K562 (cell line): Measurements from ENCODE around the gene TK1. TPM values are rescaled to one million over a fixed set of nuclear protein-coding genes. Genes with fewer than 3 reads are reported as not detected.

ENCODE experiments used
- CXXC5 ChIP-seq: fragments of 250-450 bp; sonication (Bioruptor Pico); IDR thresholded peaks from 2 replicates; pipeline ENCODE4 v1.8.0; 2022; ENCODE audit warnings: inconsistent platforms, mild to moderate bottlenecking, moderate library complexity
- GABPB1 ChIP-seq: sonication (generic); formaldehyde crosslinking; IDR thresholded peaks from 2 replicates; pipeline ENCODE4 v1.8.0; 2022; ENCODE audit warnings: mild to moderate bottlenecking, missing genetic modification reagents
- GTF2A2 ChIP-seq: IDR thresholded peaks from 2 replicates; pipeline ENCODE4 v1.6.1; 2016; ENCODE audit warnings: mild to moderate bottlenecking, missing genetic modification characterization, missing compliant biosample characterization
- HNRNPH1 ChIP-seq: fragments of 200-400 bp; formaldehyde crosslinking; optimal IDR thresholded peaks from 2 replicates; pipeline ENCODE3; 2017; ENCODE audit warnings: low read depth, mild to moderate bottlenecking, low read length, moderate library complexity
- MEIS2 ChIP-seq: fragments of 450-650 bp; IDR thresholded peaks from 2 replicates; pipeline ENCODE4 v1.6.1; 2014; ENCODE audit warnings: mild to moderate bottlenecking; ENCODE audit not compliant: partially characterized antibody
- NONO ChIP-seq, 2 experiments: fragments of 200-400 bp in 1 of 2; fragments of 450-650 bp in 1 of 2; formaldehyde crosslinking in 1 of 2; IDR thresholded peaks; 2 replicates each; pipeline ENCODE4 v1.6.1; 2017; ENCODE audit warnings: low read depth in 2 of 2, mild to moderate bottlenecking in 2 of 2, moderate library complexity in 2 of 2, low read length in 1 of 2
- RREB1 ChIP-seq: fragments of 250-450 bp; sonication (Bioruptor Pico); IDR thresholded peaks from 2 replicates; pipeline ENCODE4 v1.4.0; 2020
- SAFB2 ChIP-seq: fragments of 200-400 bp; formaldehyde crosslinking; IDR thresholded peaks from 2 replicates; pipeline ENCODE4 v1.6.1; 2018; ENCODE audit warnings: borderline replicate concordance, low read length, low read depth, moderate library complexity; ENCODE audit not compliant: severe bottlenecking
- TFAP4 ChIP-seq: sonication (generic); formaldehyde crosslinking; IDR thresholded peaks from 2 replicates; pipeline ENCODE4 v1.8.0; 2022; ENCODE audit warnings: missing genetic modification reagents, mild to moderate bottlenecking, moderate library complexity, borderline replicate concordance
- ZC3H8 ChIP-seq: fragments of 450-650 bp; IDR thresholded peaks from 2 replicates; pipeline ENCODE4 v1.6.1; 2017
- ZEB2 ChIP-seq: fragments of 450-650 bp; IDR thresholded peaks from 2 replicates; pipeline ENCODE4 v1.6.1; 2016
- ZKSCAN3 ChIP-seq: fragments of 250-450 bp; sonication (Bioruptor Pico); IDR thresholded peaks from 2 replicates; pipeline ENCODE4 v1.4.0; 2020
- polyA plus RNA-seq, 8 experiments: library from polyadenylated mRNA; depleted of rRNA in 4 of 8; stranded (reverse) in 5 of 8; unstranded in 3 of 8; fragments of >200 nt; fragmentation: Nextera tagmentation in 2 of 8; fragmentation: Illumina TruSeq in 1 of 8; extraction: Ambion mirVana in 2 of 8; extraction: Trizol in 1 of 8; gene quantifications; 2 replicates each; pipeline versions ENCODE4 v1.2.1 to v1.2.3, GENCODE V29; 2011 to 2014; ENCODE audit warnings: inconsistent platforms in 1 of 8, missing spikeins in 1 of 8
- total RNA-seq, 7 experiments: library from RNA; depleted of rRNA in 6 of 7; stranded (reverse); fragments of >200 nt in 6 of 7; fragmentation: Illumina TruSeq in 2 of 7; extraction: Trizol in 2 of 7; gene quantifications; 2 replicates each; pipeline versions ENCODE4 v1.2.1 to v1.2.3, GENCODE V29; 2011 to 2021; ENCODE audit warnings: low replicate concordance in 1 of 7
- TF ChIP-seq, protein P1 (sequence below), 2 experiments: fragments of 450-650 bp; IDR thresholded peaks; 2 replicates each; pipeline ENCODE4 v1.6.1; 2016; ENCODE audit warnings: mild to moderate bottlenecking in 2 of 2, borderline replicate concordance in 1 of 2, low read depth in 1 of 2, moderate library complexity in 1 of 2

TK1 gene
- total and polyA plus RNA-seq, 9 of the 15 experiments (the other 6 are each of a cell fraction or from before 2014, with no cell fraction given) = 8.4 to 280 (median 103) TPM

DNA sequence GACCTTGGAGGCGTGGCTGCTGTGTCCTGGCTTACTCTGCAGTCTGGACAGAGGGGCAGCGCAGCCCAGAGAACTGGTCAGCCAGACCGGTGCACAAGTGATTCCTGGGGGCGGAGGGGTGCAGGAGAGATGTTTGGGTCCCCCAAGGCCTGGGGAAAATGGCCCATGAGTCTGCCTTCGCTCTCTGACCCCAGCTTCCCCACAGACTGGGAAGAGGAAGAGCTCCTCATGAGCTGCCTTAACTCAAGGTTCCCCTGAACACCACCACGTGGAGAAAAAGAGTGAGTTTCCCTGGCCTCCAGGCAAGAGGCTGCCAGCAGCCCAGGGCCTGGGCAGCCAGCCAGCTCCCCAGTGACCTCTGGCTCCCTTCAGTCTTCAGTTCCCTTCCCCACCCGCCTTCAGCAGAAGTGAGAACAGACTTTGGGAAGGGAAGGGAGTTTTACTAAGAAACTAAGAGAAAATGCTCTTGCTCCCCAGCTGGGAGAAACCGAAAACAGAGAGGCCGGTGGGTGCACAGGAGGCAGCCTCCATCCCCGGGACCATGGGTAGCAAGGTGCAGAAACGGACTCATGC is 42.6 kb downstream of the TK1 start (continued):
- TF ChIP-seq CXXC5 (CRISPR knock-in tag) (peak; percentile 53; the same call in 1 of the 2 replicates), HNRNPH1 (no peak), GABPB1 (no peak), RREB1 (no peak), TFAP4 (peak; percentile 54; the same call in 1 of the 2 replicates), ZKSCAN3 (CRISPR knock-in tag) (no peak), GTF2A2 (no peak), MEIS2 (peak; percentile 48), ZC3H8 (no peak), ZEB2 (no peak), SAFB2 (no peak), NONO (IDR thresholded peaks at IDR 0.05; ENCODE audit: low read depth in 2 of 2, low read length in 1 of 2) (no peak)
- TF ChIP-seq, protein P1, sequence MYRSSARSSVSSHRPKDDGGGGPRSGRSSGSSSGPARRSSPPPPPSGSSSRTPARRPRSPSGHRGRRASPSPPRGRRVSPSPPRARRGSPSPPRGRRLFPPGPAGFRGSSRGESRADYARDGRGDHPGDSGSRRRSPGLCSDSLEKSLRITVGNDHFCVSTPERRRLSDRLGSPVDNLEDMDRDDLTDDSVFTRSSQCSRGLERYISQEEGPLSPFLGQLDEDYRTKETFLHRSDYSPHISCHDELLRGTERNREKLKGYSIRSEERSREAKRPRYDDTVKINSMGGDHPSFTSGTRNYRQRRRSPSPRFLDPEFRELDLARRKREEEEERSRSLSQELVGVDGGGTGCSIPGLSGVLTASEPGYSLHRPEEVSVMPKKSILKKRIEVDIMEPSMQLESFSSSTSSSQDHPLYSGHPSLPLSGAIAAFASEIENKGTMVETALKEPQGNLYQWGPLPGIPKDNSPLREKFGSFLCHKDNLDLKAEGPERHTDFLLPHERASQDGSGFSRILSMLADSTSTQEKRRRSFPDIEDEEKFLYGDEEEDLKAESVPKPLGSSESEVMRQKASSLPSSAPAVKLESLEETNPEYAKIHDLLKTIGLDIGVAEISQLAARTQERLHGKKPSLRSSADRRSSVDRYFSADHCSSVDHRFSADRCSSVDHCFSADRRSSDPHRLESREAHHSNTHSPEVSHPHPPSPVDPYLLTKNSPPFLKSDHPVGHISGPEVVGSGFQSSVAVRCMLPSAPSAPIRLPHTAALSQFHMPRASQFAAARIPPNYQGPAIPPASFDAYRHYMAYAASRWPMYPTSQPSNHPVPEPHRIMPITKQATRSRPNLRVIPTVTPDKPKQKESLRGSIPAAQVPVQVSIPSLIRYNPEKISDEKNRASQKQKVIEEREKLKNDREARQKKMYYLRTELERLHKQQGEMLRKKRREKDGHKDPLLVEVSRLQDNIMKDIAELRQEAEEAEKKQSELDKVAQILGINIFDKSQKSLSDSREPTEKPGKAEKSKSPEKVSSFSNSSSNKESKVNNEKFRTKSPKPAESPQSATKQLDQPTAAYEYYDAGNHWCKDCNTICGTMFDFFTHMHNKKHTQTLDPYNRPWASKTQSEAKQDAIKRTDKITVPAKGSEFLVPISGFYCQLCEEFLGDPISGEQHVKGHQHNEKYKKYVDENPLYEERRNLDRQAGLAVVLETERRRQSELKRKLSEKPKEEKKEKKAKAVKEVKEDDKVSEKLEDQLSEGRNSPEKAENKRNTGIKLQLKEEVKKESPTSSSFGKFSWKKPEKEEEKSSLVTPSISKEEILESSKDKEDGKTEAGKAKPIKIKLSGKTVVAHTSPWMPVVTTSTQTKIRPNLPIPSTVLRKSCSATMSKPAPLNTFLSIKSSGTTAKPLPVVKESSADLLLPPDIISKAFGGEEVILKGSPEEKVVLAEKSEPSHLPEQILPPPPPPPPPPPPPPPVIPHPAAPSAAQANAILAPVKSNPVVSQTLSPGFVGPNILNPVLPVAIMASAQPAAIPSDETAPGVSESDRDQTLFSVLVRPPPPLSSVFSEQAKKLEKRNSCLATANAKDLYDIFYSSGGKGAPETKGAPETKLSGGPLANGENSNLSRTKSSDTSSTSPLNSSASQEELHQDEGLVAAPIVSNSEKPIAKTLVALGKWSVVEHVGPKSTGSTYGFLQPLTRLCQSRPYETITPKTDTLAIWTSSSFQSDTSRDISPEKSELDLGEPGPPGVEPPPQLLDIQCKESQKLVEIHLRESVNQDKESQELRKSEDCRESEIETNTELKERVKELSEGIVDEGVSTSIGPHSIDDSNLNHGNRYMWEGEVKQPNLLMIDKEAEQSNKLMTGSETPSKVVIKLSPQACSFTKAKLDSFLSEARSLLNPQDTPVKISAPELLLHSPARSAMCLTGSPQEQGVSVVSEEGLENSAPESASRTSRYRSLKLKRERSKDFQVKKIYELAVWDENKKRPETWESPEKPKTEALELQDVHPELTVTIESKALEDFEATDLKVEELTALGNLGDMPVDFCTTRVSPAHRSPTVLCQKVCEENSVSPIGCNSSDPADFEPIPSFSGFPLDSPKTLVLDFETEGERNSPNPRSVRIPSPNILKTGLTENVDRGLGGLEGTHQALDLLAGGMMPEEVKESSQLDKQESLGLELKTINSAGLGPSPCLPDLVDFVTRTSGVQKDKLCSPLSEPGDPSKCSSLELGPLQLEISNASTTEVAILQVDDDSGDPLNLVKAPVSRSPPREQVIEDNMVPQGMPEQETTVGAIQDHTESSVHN (IDR thresholded peaks at IDR 0.05; ENCODE audit: borderline replicate concordance in 1 of 2, low read depth in 1 of 2) = no peak
